HG02610 (cell line): ENCODE measurements around the gene AP2A2.
"Not testable (repeated sequence)": the region's sequence is repeated elsewhere in the genome, so short reads cannot be mapped to it uniquely, and the experiment has no call there.

Source experiments
- ATAC-seq: cut with Tn5 transposase; IDR thresholded peaks from one replicate; pipeline ENCODE4 v1.9.1; 2021; ENCODE audit warnings: mild to moderate bottlenecking, moderate library complexity; ENCODE audit not compliant: unreplicated experiment

The AP2A2 gene

GRCh38 chr11:972523-973211, 47.0 kb downstream of the AP2A2 start:
- ATAC-seq = no peak

- ATAC-seq = no peak
These were observed 47.6 kb downstream of the AP2A2 start for GRCh38 chr11:973237-973636.

DNA sequence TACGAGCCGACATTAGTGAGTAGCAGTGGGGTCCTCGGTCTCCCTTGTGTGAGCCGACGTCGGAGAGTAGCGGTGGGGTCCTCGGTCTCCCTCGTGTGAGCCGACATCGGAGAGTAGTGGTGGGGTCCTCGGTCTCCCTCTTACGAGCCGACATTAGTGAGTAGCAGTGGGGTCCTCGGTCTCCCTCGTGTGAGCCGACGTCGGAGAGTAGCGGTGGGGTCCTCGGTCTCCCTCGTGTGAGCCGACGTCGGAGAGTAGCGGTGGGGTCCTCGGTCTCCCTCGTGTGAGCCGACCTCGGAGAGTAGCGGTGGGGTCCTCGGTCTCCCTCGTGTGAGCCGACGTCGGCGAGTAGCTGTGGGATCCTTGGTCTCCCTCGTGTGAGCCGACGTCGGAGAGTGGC, 49.7 kb downstream of the AP2A2 start:
- ATAC-seq = not testable (repeated sequence)

GRCh38 chr11:975827-976226, 50.2 kb downstream of the AP2A2 start:
- no peak for ATAC-seq

DNA sequence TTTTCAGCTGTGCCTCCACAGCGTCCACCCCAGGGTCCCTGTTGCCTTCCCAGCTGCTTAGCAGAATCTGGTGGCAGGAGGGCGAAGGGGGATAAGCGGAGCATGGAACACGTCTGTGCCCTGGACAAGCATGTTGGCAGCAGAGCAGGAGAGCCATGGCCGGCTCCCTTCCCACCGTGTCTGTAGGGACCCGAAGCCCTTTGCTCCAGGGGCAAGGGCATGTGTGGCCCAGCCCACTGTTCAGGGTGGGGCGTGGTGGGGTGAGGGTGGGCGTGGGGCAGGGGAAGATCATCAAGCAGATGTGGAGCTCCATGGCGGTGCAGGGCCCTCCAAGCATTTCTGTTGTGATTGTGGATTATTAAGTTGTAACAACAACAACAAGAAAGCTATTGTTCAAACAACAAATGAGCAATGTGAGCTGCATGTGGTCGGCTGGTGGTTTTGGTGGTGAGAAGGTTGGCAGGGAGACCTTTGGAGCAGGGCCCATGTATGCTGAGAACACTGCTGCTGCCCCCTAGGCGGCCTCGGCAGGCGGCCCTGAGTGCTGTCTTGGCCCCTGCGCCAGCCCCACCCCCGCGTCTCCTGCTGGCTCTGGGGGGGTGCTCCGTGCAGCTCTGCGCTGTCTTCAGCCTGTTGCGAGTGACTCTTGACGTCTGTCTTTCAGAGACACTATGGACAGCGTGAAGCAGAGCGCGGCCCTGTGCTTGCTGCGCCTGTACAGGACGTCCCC, 50.9 kb downstream of the AP2A2 start:
- ATAC-seq = no peak

DNA sequence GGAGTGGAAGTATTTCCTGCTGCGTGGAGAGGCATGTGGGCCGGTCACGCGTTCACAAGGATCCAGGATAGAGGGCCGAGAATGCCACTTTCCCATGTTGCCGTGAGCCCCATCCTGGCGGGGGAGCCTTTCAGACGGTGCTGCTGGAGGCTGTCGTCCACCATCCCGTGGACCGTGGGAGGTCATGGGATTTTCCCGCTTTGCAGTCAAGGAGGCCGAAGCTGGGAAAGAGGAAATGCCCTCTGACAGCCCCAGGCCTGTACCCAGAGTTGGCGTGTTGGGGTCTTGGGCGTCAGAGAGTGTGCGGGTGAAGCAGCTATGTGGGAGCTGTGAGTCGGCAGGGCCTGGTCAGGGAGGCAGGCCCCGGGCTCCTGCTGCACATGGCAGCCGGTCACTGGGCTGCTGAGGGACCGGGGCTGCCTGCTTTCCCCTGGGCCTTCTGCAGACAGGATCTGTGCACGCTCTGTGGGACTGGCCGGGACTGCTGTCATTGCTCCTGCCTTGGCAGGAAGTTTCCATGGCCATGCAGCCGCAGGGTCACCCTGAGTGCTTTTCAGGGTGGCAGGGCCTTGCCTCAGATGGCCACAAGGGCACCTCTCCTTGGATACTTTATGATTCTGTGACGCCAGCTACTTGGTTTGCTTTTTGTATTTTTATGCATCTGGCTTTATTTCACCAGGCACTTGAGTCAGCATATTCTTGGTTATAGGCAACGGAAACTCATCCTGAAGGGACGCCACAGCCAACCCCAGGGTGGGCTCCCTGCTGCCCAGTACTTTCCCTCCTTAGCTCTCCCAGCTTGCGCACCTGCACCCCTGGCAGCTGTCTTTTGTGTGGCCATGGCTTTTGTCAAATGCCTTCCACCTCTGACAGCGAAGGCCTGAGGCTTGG, 52.4 kb downstream of the AP2A2 start:
- ATAC-seq = no peak

GRCh38 chr11:978781-979180, 53.1 kb downstream of the AP2A2 start:
- ATAC-seq = no peak

GRCh38 chr11:980438-981357, 55.0 kb downstream of the AP2A2 start:
- no peak for ATAC-seq

DNA sequence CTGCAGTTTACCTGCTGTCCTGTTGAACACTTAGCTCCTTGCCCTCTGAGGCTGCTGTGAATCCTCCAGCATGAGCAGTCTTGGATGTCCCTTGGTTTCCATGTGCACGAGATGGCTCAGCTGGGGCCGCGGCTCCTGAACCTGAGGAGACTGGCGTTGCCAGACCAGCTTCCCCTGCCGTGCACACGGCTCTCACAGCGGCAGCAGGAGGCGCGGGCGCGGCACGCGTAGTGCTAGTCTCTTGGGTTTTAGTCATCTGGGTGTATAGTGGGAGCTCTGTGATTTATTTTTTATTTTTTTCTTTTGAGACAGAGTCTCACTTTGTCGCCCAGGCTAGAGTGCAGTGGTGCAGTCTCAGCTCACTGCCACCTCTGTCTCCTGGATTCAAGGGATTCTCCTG, 56.1 kb downstream of the AP2A2 start:
- no peak for ATAC-seq

GRCh38 chr11:984546-984945, 58.9 kb downstream of the AP2A2 start:
- ATAC-seq = no peak

DNA sequence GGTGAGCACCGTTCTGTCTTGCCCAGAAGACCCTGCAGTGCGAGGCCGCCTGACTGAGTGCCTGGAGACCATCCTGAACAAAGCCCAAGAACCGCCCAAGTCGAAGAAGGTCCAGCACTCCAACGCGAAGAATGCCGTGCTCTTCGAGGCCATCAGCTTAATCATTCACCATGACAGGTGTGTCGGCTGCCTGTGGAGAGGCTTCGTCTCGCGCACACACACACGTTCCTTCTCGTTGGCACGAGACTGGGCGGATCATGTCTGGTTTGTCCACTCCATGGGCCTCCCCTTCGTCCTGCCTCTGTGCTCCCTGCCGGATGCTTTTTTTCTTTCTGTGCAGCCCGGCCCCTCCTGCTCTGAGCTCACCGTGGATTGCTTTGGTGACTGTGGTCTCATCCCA, 59.7 kb downstream of the AP2A2 start:
- no peak for ATAC-seq

GRCh38 chr11:985848-986247, 60.2 kb downstream of the AP2A2 start:
- no peak for ATAC-seq

GRCh38 chr11:986270-986951, 60.7 kb downstream of the AP2A2 start:
- no peak for ATAC-seq

DNA sequence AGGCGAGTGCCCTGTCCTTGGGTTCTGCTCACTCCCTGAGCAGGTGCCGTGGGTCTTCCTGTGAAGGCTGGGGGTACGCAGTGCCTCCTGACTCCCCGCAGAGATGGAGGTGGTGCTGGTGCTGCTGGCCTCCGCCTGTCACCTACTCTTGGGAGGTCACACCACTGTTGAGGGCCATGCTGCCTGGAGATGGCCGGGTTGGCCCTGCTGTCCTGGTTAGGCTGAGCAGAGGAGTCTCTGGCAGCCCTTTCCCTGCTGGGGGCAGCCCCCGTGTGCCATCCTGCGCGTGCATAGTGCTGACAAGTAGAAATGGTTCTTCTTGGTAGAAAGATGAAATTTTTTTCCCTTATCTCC, 61.3 kb downstream of the AP2A2 start:
- no peak for ATAC-seq

GRCh38 chr11:987671-988070, 62.0 kb downstream of the AP2A2 start:
- no peak for ATAC-seq

DNA sequence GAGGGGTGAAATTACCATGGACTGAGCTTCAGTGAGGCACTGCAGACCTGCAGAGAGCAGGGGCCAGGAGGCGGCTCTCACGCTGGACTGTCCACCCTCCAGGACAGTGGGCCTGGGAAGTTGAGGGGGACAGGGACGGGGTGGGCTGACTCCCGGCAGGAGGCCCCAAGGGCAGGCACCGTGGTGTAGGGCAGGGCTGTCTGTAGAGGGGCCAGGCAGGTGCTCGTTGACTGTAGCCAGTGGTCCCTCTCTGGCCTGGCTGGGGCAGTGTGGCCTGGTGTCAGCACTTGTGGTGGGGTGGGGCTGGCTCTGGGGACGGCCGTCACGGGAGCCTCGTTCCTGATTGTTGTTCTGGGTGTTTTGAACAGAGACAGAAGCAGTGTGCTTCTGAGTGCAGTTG, 64.4 kb downstream of the AP2A2 start:
- no peak for ATAC-seq

- ATAC-seq = no peak
These were observed 65.4 kb downstream of the AP2A2 start for GRCh38 chr11:991034-991433.

- no peak for ATAC-seq
These were observed 66.1 kb downstream of the AP2A2 start for GRCh38 chr11:991711-992307.

GRCh38 chr11:992577-992976, 66.9 kb downstream of the AP2A2 start:
- no peak for ATAC-seq
